Gastrocnemius medialis (tissue), 4 donors: ENCODE results near the gene MFAP4. TPM values are rescaled to one million over a fixed set of nuclear protein-coding genes. Genes with fewer than 3 reads are reported as not detected.
A peak's percentile ranks its signal among the peaks of the same experiment; 100 is the strongest.

Experiments
- ATAC-seq, 2 donors: fragments of 150-250 bp; one replicate each; pipeline ENCODE4 v1.9.1; 2016
- DNase-seq, 2 donors: peaks; one replicate each; pipeline ENCODE4 v3.0.0-alpha.2; 2019
- H3K27ac ChIP-seq, 4 donors: fragments of 200-600 bp; sonication (generic); 1 replicate in 1 of 4; 2 replicates in 3 of 4; pipeline ENCODE4 v1.5.1; 2016 to 2018; ENCODE audit warnings: mild to moderate bottlenecking in 2 of 4, moderate library complexity in 1 of 4
- H3K27me3 ChIP-seq, 3 donors: fragments of 200-600 bp; sonication (generic) in 2 of 3; 1 replicate in 1 of 3; 2 replicates in 2 of 3; pipeline versions ENCODE4 v1.5.1 to v1.6.0; 2016 to 2019; ENCODE audit warnings: mild to moderate bottlenecking in 1 of 3, moderate library complexity in 1 of 3
- H3K36me3 ChIP-seq, 2 donors: fragments of 200-600 bp; sonication (generic) in 1 of 2; one replicate each; pipeline ENCODE4 v1.5.1; 2017 to 2018
- H3K4me1 ChIP-seq, 2 donors: fragments of 200-600 bp; sonication (generic) in 1 of 2; one replicate each; pipeline ENCODE4 v1.5.1; 2016 to 2017; ENCODE audit warnings: mild to moderate bottlenecking in 2 of 2
- H3K4me3 ChIP-seq, 4 donors: fragments of 200-600 bp; sonication (generic) in 3 of 4; 1 replicate in 1 of 4; 2 replicates in 3 of 4; pipeline ENCODE4 v1.5.1; 2016 to 2019; ENCODE audit warnings: mild to moderate bottlenecking in 2 of 4
- H3K9me3 ChIP-seq, 3 donors: fragments of 200-600 bp; sonication (generic) in 2 of 3; 1 replicate in 1 of 3; 2 replicates in 2 of 3; pipeline ENCODE4 v1.5.1; 2016 to 2019
- POLR2A ChIP-seq, 2 donors: fragments of 450-650 bp; IDR thresholded peaks; one replicate each; pipeline ENCODE4 v1.6.1; 2017; ENCODE audit warnings: antibody characterized with exemption in 2 of 2, mild to moderate bottlenecking in 2 of 2, moderate library complexity in 2 of 2
- in situ Hi-C, 4 donors: fragments of 200-750 bp; cut with MboI; loops; one replicate each; pipeline versions ENCODE4 v1.15.0 to v1.8.0; 2017; ENCODE audit warnings: low sequenced_read_pairs in 4 of 4
- intact Hi-C: fragments of 100-400 bp; cut with DNase I; formaldehyde crosslinking; loops from one replicate; pipeline ENCODE4 v1.15.1; 2023; ENCODE audit warnings: low total_unique reads
- total RNA-seq, 4 donors: library from RNA; depleted of rRNA; stranded (reverse); fragments of >200 nt; gene quantifications; one replicate each; pipeline versions ENCODE4 v1.1.0 to v1.2.3, GENCODE V29; 2016
- TF ChIP-seq, protein P1 (sequence below), 5 experiments: fragments of 450-650 bp in 3 of 5; fragments of 200-600 bp in 2 of 5; sonication (generic) in 2 of 5; IDR thresholded peaks in 4 of 5; conservative IDR thresholded peaks in 1 of 5; 1 replicate in 4 of 5; 2 replicates in 1 of 5; pipeline ENCODE4 v1.5.1; 2016 to 2019; ENCODE audit warnings: antibody characterized with exemption in 5 of 5, mild to moderate bottlenecking in 3 of 5, moderate library complexity in 3 of 5

The MFAP4 gene, protein sequence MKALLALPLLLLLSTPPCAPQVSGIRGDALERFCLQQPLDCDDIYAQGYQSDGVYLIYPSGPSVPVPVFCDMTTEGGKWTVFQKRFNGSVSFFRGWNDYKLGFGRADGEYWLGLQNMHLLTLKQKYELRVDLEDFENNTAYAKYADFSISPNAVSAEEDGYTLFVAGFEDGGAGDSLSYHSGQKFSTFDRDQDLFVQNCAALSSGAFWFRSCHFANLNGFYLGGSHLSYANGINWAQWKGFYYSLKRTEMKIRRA
- total RNA-seq = 10 to 100 TPM; 11.0 to 22.7 (median 14.8) TPM

DNA sequence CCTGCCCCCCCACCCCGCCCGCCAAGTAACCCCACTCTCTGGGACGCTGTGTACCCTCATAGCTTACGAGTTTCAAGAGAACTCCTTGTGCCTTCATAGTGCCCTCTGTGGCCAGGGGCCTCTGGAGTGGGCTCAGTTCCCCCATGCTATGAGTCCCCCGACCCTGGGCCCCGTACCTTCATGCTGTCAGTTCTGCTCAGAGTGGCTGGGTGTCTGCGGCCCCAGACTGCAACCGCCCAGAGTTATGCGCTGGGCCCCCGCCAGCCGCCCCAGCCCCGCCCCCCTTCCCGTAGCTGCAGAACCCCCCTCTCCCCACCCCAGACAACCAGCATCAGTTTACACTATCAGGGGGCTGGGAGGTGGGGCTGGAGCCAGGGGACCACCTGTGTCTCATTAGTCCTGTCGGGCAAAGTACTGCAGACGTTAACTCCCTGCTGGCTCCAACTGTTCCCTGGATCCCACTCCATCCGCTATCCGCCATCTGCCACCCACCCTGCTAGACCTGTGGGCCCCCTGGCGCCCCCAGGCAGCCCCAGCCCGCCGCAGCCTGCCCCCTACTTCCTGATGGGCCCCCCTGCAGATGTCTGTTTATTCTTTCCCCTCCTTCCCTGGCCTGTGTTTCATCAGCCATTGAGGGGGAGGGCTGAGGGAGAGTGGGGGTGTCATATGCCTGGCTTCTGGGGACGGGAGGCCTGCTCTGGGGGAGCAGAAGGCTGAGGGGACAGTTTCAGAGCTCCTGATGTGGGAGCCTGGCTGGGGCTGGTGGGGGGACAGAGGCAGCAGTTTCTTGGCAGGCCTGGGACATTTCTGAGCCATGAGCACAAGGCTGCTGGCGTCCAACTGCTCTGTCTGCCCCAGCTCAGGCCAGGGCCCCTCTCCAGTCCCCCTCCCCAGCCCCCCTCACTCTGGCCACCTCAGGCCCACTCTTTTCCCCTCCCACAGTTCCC is at the start of gene MFAP4:
Gene MFAP4, minus strand, starts transcription at position 217 of the 947 bp plus-strand sequence. Its CDS starts 35 bp downstream, at position 182.
- no peaks in the 10 kb centered on the region for H3K9me3 ChIP-seq
- H3K4me3 ChIP-seq = peak within 1 kb of the TSS in 2 of 4 donors; percentile 11 to 17
- intact Hi-C loops (no loop called here), in situ Hi-C loops (no loop called here)
- H3K27me3 ChIP-seq = no peaks in the 10 kb centered on the region
- ATAC-seq (peak in 1 of 2 donors; percentile 22), DNase-seq (peak in 1 of 2 donors; percentile 58)
- H3K4me1 ChIP-seq = peaks cover 22 to 44% of the 10 kb centered on the region in 2 donors
- H3K27ac ChIP-seq = peak within 1 kb of the TSS; percentile 60 to 81 (median 76)
- no peak for TF ChIP-seq POLR2A (IDR thresholded peaks at IDR 0.05)
- TF ChIP-seq, protein P1, sequence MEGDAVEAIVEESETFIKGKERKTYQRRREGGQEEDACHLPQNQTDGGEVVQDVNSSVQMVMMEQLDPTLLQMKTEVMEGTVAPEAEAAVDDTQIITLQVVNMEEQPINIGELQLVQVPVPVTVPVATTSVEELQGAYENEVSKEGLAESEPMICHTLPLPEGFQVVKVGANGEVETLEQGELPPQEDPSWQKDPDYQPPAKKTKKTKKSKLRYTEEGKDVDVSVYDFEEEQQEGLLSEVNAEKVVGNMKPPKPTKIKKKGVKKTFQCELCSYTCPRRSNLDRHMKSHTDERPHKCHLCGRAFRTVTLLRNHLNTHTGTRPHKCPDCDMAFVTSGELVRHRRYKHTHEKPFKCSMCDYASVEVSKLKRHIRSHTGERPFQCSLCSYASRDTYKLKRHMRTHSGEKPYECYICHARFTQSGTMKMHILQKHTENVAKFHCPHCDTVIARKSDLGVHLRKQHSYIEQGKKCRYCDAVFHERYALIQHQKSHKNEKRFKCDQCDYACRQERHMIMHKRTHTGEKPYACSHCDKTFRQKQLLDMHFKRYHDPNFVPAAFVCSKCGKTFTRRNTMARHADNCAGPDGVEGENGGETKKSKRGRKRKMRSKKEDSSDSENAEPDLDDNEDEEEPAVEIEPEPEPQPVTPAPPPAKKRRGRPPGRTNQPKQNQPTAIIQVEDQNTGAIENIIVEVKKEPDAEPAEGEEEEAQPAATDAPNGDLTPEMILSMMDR (IDR thresholded peaks at IDR 0.05 in 4 of 5, conservative IDR thresholded peaks at IDR 0.05 in 1 of 5) = no peak
- H3K36me3 ChIP-seq = peaks cover 0 to 17% of the 10 kb centered on the region in 2 donors

DNA sequence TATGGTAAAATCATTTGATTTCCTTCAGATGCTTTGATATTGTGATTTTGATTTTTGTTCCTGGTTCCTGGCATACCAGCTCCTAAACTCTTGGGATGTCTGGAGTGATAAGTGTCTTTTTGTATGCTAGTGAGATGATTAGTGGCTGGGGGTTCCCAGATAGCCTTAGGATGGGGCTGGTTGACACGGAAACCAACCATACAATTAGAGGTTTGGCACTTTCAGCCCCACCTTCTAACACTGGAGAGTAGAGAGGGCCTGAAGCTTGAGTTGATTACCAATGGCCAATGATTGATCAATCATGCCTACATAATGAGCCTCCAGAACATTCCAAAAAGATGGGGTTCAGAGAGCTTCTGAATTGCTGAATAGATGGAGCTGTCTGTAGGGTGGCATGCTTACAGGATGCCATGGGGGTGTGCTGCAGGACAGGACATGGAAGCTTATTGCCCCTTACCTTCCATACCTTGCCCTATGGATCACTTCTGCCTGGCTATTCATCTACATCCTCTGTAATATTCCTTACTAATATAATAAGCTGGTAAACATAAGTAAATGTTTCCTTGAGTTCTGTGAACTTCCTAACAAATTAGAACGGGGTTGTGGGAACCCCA is 46.8 kb upstream of the MFAP4 start:
- Histone ChIP-seq H3K4me3 (no peak overlapping the region), H3K9me3 (no peaks in the 10 kb centered on the region), H3K27me3 (no peaks in the 10 kb centered on the region), H3K4me1 (no peaks in the 10 kb centered on the region), H3K36me3 (no peaks in the 10 kb centered on the region), H3K27ac (no peak overlapping the region)
- intact Hi-C loops (no loop called here), in situ Hi-C loops (no loop called here)
- TF ChIP-seq, protein P1 (IDR thresholded peaks at IDR 0.05 in 4 of 5, conservative IDR thresholded peaks at IDR 0.05 in 1 of 5) = no peak
- no peak for TF ChIP-seq POLR2A (IDR thresholded peaks at IDR 0.05)
- DNase-seq (no peak), ATAC-seq (no peak)

DNA sequence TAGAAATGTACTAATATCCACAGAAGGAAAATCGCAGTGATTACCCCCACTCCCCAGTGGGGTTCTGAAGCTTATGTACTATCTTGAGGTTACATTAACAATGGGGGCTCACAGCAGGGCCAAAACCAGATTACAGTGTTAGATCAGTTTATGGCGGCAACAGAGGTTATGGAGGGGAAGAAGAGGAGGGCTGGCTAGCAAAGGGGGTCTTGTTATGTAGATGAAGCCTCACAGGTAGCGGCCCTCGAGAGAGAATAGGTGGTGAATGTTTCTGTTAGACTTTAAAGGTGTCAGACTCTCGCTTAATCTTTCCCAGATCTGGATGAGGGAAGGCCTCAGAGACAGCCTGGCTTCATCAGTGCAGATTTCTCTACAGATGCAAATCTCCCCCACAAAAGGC is 46.3 kb upstream of the MFAP4 start:
- no peaks in the 10 kb centered on the region for H3K27me3 ChIP-seq
- TF ChIP-seq, protein P1 (IDR thresholded peaks at IDR 0.05 in 4 of 5, conservative IDR thresholded peaks at IDR 0.05 in 1 of 5) = no peak
- no peak for TF ChIP-seq POLR2A (IDR thresholded peaks at IDR 0.05)
- no peaks in the 10 kb centered on the region for H3K36me3 ChIP-seq
- no peak overlapping the region for H3K27ac ChIP-seq
- no peak for DNase-seq
- ATAC-seq = no peak
- in situ Hi-C loops = no loop called here
- no peaks in the 10 kb centered on the region for H3K9me3 ChIP-seq
- intact Hi-C loops = no loop called here
- no peak overlapping the region for H3K4me3 ChIP-seq
- H3K4me1 ChIP-seq = no peaks in the 10 kb centered on the region

DNA sequence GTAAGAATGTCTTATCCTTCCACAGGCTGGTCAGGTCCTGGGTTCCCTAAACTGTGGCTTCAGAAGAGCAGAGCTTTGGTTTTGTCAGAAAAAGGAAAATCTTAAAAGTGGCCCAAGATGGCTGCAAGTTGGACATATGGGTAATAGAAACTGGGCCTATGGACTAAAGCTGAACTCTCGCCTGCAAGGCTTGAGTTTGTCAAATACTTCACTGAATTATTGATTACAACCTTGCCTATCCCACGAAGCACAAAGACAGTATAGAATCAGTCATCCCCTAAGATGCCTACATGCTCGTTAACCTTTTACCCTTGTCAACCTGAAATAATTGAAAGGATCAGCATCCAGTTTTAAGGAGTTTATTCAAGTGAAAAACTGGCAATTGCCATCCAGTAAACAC is 44.7 kb upstream of the MFAP4 start:
- H3K4me3 ChIP-seq = no peak overlapping the region
- no peak for DNase-seq
- no peaks in the 10 kb centered on the region for H3K36me3 ChIP-seq
- in situ Hi-C loops = no loop called here
- ATAC-seq = no peak
- H3K27me3 ChIP-seq = no peaks in the 10 kb centered on the region
- no peak for TF ChIP-seq POLR2A (IDR thresholded peaks at IDR 0.05)
- TF ChIP-seq, protein P1 (IDR thresholded peaks at IDR 0.05 in 4 of 5, conservative IDR thresholded peaks at IDR 0.05 in 1 of 5) = no peak
- H3K9me3 ChIP-seq = no peaks in the 10 kb centered on the region
- intact Hi-C loops = no loop called here
- H3K4me1 ChIP-seq = no peaks in the 10 kb centered on the region
- no peak overlapping the region for H3K27ac ChIP-seq
